Measurements from ENCODE around the gene EMC6. TPM values are rescaled to one million over a fixed set of nuclear protein-coding genes. Genes with fewer than 3 reads are reported as not detected.

EMC6 gene
- total RNA-seq, 1 experiment from 2014 or later = 62.4 TPM

GRCh38 chr17:3658784-3659449, 9.7 kb upstream of the EMC6 start:
- Histone ChIP-seq H3K9me3 (ENCODE audit: control insufficient read depth in 1 of 2, insufficient read depth in 1 of 2, low read depth in 1 of 2, low read length in 2 of 2) (no peaks in the 10 kb centered on the region), H3K9ac (ENCODE audit: low read length) (peak overlapping the region; percentile 23; the same call in 1 of the 2 replicates), H3K9me2 (ENCODE audit: insufficient read depth) (no peaks in the 10 kb centered on the region), H3K79me2 (ENCODE audit: insufficient read depth, low read length) (no peaks in the 10 kb centered on the region), H3K4me3 (replicated peaks in 1 of 2; ENCODE audit: low read depth in 1 of 2, low read length in 2 of 2) (no peak overlapping the region), H3K36me3 (ENCODE audit: control insufficient read depth in 1 of 2, insufficient read depth in 2 of 2, low read length in 2 of 2) (no peaks in the 10 kb centered on the region), H3K27me3 (ENCODE audit: insufficient read depth, low read length) (no peaks in the 10 kb centered on the region), H2AFZ (ENCODE audit: low read depth, low read length, poor library complexity, severe bottlenecking) (no peak overlapping the region), H4K20me1 (ENCODE audit: insufficient read depth) (no peaks in the 10 kb centered on the region), H3K4me2 (ENCODE audit: low read length) (peak overlapping the region; percentile 55), H3K27ac (ENCODE audit: low read depth, low read length) (peak overlapping the region; percentile 70), H3K4me1 (ENCODE audit: control insufficient read depth in 1 of 2, insufficient read depth in 2 of 2, low read length in 2 of 2) (peaks cover 12 to 16% of the 10 kb centered on the region in 2 experiments)
- intact Hi-C loops (cut with micrococcal nuclease) = no loop called here
- DNase-seq (ENCODE audit: low read depth, low spot score) = no peak
- ATAC-seq = no peak
- ChIA-PET POLR2A (interaction anchor here (1.1 kb wide), 1 partner anchor 23 kb away, joined by 4 read pairs; the partner anchor contains the start of genes CTNS and SHPK), CTCF (interaction anchor here (1.2 kb wide), 1 partner anchor 11 kb away, joined by 3 read pairs; no protein-coding TSS in a partner anchor), RAD21 (ENCODE audit: low non-redundant PET in 1 of 2, low total read pairs in 2 of 2, uncharacterized antibody in 2 of 2, unreplicated experiment in 2 of 2) (no interaction called here)
- TF ChIP-seq MAX (IDR thresholded peaks at IDR 0.05) (no peak), EZH2 (IDR thresholded peaks at IDR 0.05) (no peak), EZH2phosphoT487 (IDR thresholded peaks at IDR 0.05; ENCODE audit: borderline replicate concordance) (no peak), ZBTB33 (IDR thresholded peaks at IDR 0.05; ENCODE audit: extremely low read depth, insufficient replicate concordance, low read length) (no peak), POLR2AphosphoS5 (IDR thresholded peaks at IDR 0.05; ENCODE audit: low read depth, low read length) (no peak), ELF1 (IDR thresholded peaks at IDR 0.05; ENCODE audit: borderline replicate concordance, low read depth) (no peak), JUND (IDR thresholded peaks at IDR 0.05) (no peak), YY1 (IDR thresholded peaks at IDR 0.05; ENCODE audit: extremely low read depth, insufficient replicate concordance, low read depth, low read length) (no peak), CTCF (IDR thresholded peaks at IDR 0.05 in 2 of 3, conservative IDR thresholded peaks at IDR 0.05 in 1 of 3; ENCODE audit: borderline replicate concordance in 1 of 3, insufficient read depth in 1 of 3, low read depth in 2 of 3, low read length in 2 of 3) (no peak), EGR1 (IDR thresholded peaks at IDR 0.05; ENCODE audit: low read depth) (no peak), SRF (IDR thresholded peaks at IDR 0.05; ENCODE audit: low read depth) (no peak), SP1 (IDR thresholded peaks at IDR 0.05; ENCODE audit: low read depth) (no peak), SIN3A (IDR thresholded peaks at IDR 0.05; ENCODE audit: low read depth) (no peak)
- BruUV-seq (replicated peaks) = no TSS peak
